GM12878 (cell line): ENCODE results near the gene LRP1. TPM values are rescaled to one million over a fixed set of nuclear protein-coding genes. Genes with fewer than 3 reads are reported as not detected.

Experiments
- ATAC-seq: fragments of 200-7000 bp; cut with Tn5 transposase; 3 replicates; pipeline ENCODE4 v1.9.1; 2020; ENCODE audit warnings: mild to moderate bottlenecking, moderate library complexity
- BruUV-seq: library from RNA; stranded (reverse); fragments of 400-500 nt; replicated peaks from 2 replicates; lab custom pipeline; 2021; lab: Mats Ljungman, UMichigan
- CTCF ChIA-PET: fragments of 300-600 bp; sonication (Branson Sonifier 250); formaldehyde crosslinking; extraction: SDS; loops from one replicate; lab custom pipeline; 2021; ENCODE audit warnings: inconsistent platforms; lab: Yijun Ruan, JAX
- POLR2A ChIA-PET: fragments of 350-600 bp; formaldehyde crosslinking; extraction: SDS; loops from one replicate; lab custom pipeline; 2021; ENCODE audit warnings: inconsistent platforms; lab: Charles Lee
- RAD21 ChIA-PET: fragments of 300-600 bp; sonication (Branson Sonifier 250); formaldehyde crosslinking; loops from one replicate; lab custom pipeline; 2023; ENCODE audit warnings: antibody characterized with exemption; ENCODE audit not compliant: unreplicated experiment; lab: Charles Lee
- SMC1A ChIA-PET: fragments of 300-600 bp; sonication (Branson Sonifier 250); formaldehyde crosslinking; loops from one replicate; lab custom pipeline; 2023; ENCODE audit not compliant: unreplicated experiment, uncharacterized antibody; lab: Charles Lee
- DNase-seq: peaks from one replicate; pipeline ENCODE4 v3.0.0-alpha.2; 2011; ENCODE audit warnings: low read depth, low spot score
- FAIRE-seq: peaks from 3 replicates; lab custom pipeline; 2011; peaks lifted over from hg19 to GRCh38; lab: Jason Lieb, UNC
- H2AFZ ChIP-seq: 2 replicates; pipeline ENCODE4 v1.6.0; 2011; ENCODE audit warnings: low read depth, low read length, control low read depth; ENCODE audit not compliant: control insufficient read depth
- H3K27ac ChIP-seq: 2 replicates; pipeline ENCODE4 v1.5.1; 2011; ENCODE audit warnings: control low read depth; ENCODE audit not compliant: control insufficient read depth, insufficient read depth
- H3K27me3 ChIP-seq, 2 experiments: replicated peaks in 1 of 2; 2 replicates each; pipeline versions ENCODE4 v1.6.0 to v1.6.1; 2011; ENCODE audit warnings: low read length in 1 of 2; ENCODE audit not compliant: control insufficient read depth in 2 of 2, insufficient read depth in 2 of 2
- H3K36me3 ChIP-seq, 2 experiments: 2 replicates each; pipeline ENCODE4 v1.5.1; 2011; ENCODE audit warnings: low read length in 1 of 2; ENCODE audit not compliant: control insufficient read depth in 2 of 2, insufficient read depth in 2 of 2
- H3K4me1 ChIP-seq: 2 replicates; pipeline ENCODE4 v1.6.1; 2011; ENCODE audit warnings: mild to moderate bottlenecking, low read length, moderate library complexity, mixed read lengths; ENCODE audit not compliant: control insufficient read depth, insufficient read depth
- H3K4me2 ChIP-seq: 2 replicates; pipeline ENCODE4 v1.6.0; 2011; ENCODE audit warnings: control low read depth; ENCODE audit not compliant: control insufficient read depth, insufficient read depth
- H3K4me3 ChIP-seq: fragments of 200-600 bp; sonication (generic); 2 replicates; pipeline ENCODE4 v1.5.1; 2016
- H3K79me2 ChIP-seq: 2 replicates; pipeline ENCODE4 v1.6.0; 2011; ENCODE audit warnings: low read length; ENCODE audit not compliant: control insufficient read depth, insufficient read depth
- H3K9ac ChIP-seq: 2 replicates; pipeline ENCODE4 v1.8.0; 2011; ENCODE audit warnings: low read length, control low read depth, mixed read lengths; ENCODE audit not compliant: control insufficient read depth, insufficient read depth
- H3K9me3 ChIP-seq: replicated peaks from 3 replicates; pipeline ENCODE4 v1.5.1; 2011; ENCODE audit warnings: mild to moderate bottlenecking, low read length; ENCODE audit not compliant: control insufficient read depth, insufficient read depth
- H4K20me1 ChIP-seq: 2 replicates; pipeline ENCODE4 v1.6.0; 2011; ENCODE audit not compliant: control insufficient read depth, insufficient read depth
- NR2C2 ChIP-seq: IDR thresholded peaks from 2 replicates; pipeline ENCODE4 v1.6.1; 2011; ENCODE audit warnings: borderline replicate concordance, low read depth; ENCODE audit not compliant: control insufficient read depth, insufficient read length
- POLR2AphosphoS2 ChIP-seq: IDR thresholded peaks from 2 replicates; pipeline ENCODE4 v1.6.1; 2011; ENCODE audit warnings: low read depth, mild to moderate bottlenecking, low read length, improper control_type of control experiment, moderate library complexity
- RAD51 ChIP-seq: fragments of 450-650 bp; IDR thresholded peaks from 2 replicates; pipeline ENCODE4 v1.6.1; 2016; ENCODE audit warnings: moderate library complexity, mild to moderate bottlenecking, inconsistent platforms
- RB1 ChIP-seq: fragments of 450-650 bp; formaldehyde crosslinking; IDR thresholded peaks from 2 replicates; pipeline ENCODE4 v1.6.1; 2017; ENCODE audit warnings: mild to moderate bottlenecking, borderline replicate concordance
- SRF ChIP-seq, 2 experiments: IDR thresholded peaks; 2 replicates each; pipeline ENCODE4 v1.6.1; 2011; ENCODE audit warnings: low read depth in 2 of 2, low read length in 2 of 2, mild to moderate bottlenecking in 1 of 2, moderate library complexity in 1 of 2
- STAT1 ChIP-seq: fragments of 450-650 bp; conservative IDR thresholded peaks from 2 replicates; pipeline ENCODE4 v1.6.1; 2014; ENCODE audit warnings: antibody characterized with exemption, mild to moderate bottlenecking
- TARDBP ChIP-seq: IDR thresholded peaks from 2 replicates; pipeline ENCODE4 v1.6.1; 2016; ENCODE audit warnings: borderline replicate concordance
- WGBS: methylation state at CpG from one replicate; pipeline ENCODE4 v1.1.6; 2016; ENCODE audit warnings: low lambda C conversion rate; ENCODE audit not compliant: insufficient replicate concordance, insufficient coverage; ENCODE audit errors: missing lambda C conversion rate; 5-methylcytosine and 5-hydroxymethylcytosine counted together
- in situ Hi-C: fragments of 300-500 bp; cut with MboI; formaldehyde crosslinking; loops from 9 replicates; pipeline ENCODE4 v1.14.3; 2018; ENCODE audit warnings: mixed read lengths
- intact Hi-C: fragments of 100-400 bp; cut with micrococcal nuclease; formaldehyde crosslinking; loops from one replicate; pipeline ENCODE4 v1.14.2; 2022; ENCODE audit not compliant: unreplicated experiment
- polyA plus RNA-seq, 11 experiments: library from polyadenylated mRNA; depleted of rRNA in 4 of 11; unstranded in 6 of 11; stranded (reverse) in 5 of 11; fragments of >200 nt; fragmentation: Nextera tagmentation in 4 of 11; fragmentation: Illumina TruSeq in 1 of 11; extraction: Ambion mirVana in 4 of 11; extraction: Trizol in 1 of 11; gene quantifications; 1 replicate in 1 of 11; 2 replicates in 10 of 11; pipeline versions ENCODE4 v1.2.1 to v1.2.3, GENCODE V29; 2011 to 2016; ENCODE audit warnings: inconsistent platforms in 2 of 11, missing spikeins in 2 of 11, low read depth in 1 of 11
- total RNA-seq, 4 experiments: library from RNA; depleted of rRNA in 3 of 4; stranded (reverse); fragments of >200 nt in 3 of 4; fragmentation: Illumina TruSeq in 1 of 4; extraction: Trizol in 1 of 4; gene quantifications; 2 replicates each; pipeline versions ENCODE4 v1.2.1 to v1.2.3, GENCODE V29; 2013 to 2021
- TF ChIP-seq, protein P1 (sequence below): fragments of 450-650 bp; IDR thresholded peaks from 2 replicates; pipeline ENCODE4 v1.6.1; 2017; ENCODE audit warnings: borderline replicate concordance

LRP1 gene
- total and polyA plus RNA-seq, 10 of the 15 experiments (the other 5 are each of a cell fraction or from before 2014, with no cell fraction given), result under 0.01 to 1.1 (median 0.20) TPM; not detected in 2

- RAD21 ChIA-PET, result interaction anchor here (0.7 kb wide), 1 partner anchor 18 kb away, joined by 4 read pairs; the partner anchor contains the start of gene LRP1
- Histone ChIP-seq H3K4me2 (no peak overlapping the region), H3K4me3 (no peak overlapping the region), H3K79me2 (no peaks in the 10 kb centered on the region), H3K36me3 (no peaks in the 10 kb centered on the region), H3K27me3 (peaks cover 0 to 3% of the 10 kb centered on the region in 2 experiments; a peak in 2 of 4 replicates), H3K9me3 (no peaks in the 10 kb centered on the region), H3K9ac (no peak overlapping the region), H2AFZ (no peak overlapping the region), H3K4me1 (no peaks in the 10 kb centered on the region), H4K20me1 (no peaks in the 10 kb centered on the region), H3K27ac (no peak overlapping the region)
- CTCF ChIA-PET, result interaction anchor here (1.0 to 2.8 kb wide), 3 partner anchors 19 to 27 kb away, joined by 4 to 8 read pairs (median 7); no protein-coding TSS in a partner anchor
- intact Hi-C loops, result no loop called here
- TF ChIP-seq NR2C2 (no peak), TARDBP (no peak), STAT1 (no peak), POLR2AphosphoS2 (no peak), RAD51 (no peak), RB1 (no peak), SRF (IDR thresholded peaks at IDR 0.05; ENCODE audit: low read depth in 2 of 2, low read length in 2 of 2) (no peak)
- TF ChIP-seq, protein P1, sequence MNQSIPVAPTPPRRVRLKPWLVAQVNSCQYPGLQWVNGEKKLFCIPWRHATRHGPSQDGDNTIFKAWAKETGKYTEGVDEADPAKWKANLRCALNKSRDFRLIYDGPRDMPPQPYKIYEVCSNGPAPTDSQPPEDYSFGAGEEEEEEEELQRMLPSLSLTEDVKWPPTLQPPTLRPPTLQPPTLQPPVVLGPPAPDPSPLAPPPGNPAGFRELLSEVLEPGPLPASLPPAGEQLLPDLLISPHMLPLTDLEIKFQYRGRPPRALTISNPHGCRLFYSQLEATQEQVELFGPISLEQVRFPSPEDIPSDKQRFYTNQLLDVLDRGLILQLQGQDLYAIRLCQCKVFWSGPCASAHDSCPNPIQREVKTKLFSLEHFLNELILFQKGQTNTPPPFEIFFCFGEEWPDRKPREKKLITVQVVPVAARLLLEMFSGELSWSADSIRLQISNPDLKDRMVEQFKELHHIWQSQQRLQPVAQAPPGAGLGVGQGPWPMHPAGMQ, result no peak
- WGBS, result 9% methylated on average over 2 of the region's 2 CpGs
- BruUV-seq, result no TSS peak
- in situ Hi-C loops, result no loop called here
- FAIRE-seq (no peak), ATAC-seq (no peak), DNase-seq (no peak)
- POLR2A ChIA-PET, result interaction anchor here (1.2 kb wide), 1 partner anchor 16 kb away, joined by 3 read pairs; no protein-coding TSS in a partner anchor
- SMC1A ChIA-PET, result no interaction called here
Observed at GRCh38 chr12:57146092-57146491, 17.8 kb downstream of the LRP1 start.
